ENCODE results near the gene TNFRSF17.

GRCh38 chr16:11986521-11987057 lies 21.6 kb downstream of the TNFRSF17 start:
- TF ChIP-seq CTCF (IDR thresholded peaks at IDR 0.05), result no peak
- no peak for TF ChIP-seq POLR2AphosphoS5 (IDR thresholded peaks at IDR 0.05)
- no peak for TF ChIP-seq EP300 (IDR thresholded peaks at IDR 0.05)
- no peak for TF ChIP-seq POLR2A (IDR thresholded peaks at IDR 0.05)
